ENCODE results near the gene KNSTRN. TPM values are rescaled to one million over a fixed set of nuclear protein-coding genes. Genes with fewer than 3 reads are reported as not detected.

Gene KNSTRN
- total and polyA plus RNA-seq, 2 of the 8 experiments (the other 6 are each of a cell fraction or from before 2014, with no cell fraction given) = 25.1 to 79.4 TPM

GRCh38 chr15:40334541-40334940, 48.0 kb upstream of the KNSTRN start:
- FAIRE-seq = no peak
- TF ChIP-seq CTBP2 (IDR thresholded peaks at IDR 0.05; ENCODE audit: borderline replicate concordance, insufficient read depth, insufficient read length, low read length) (no peak), RXRA (IDR thresholded peaks at IDR 0.05; ENCODE audit: insufficient read depth, low read depth, low read length) (no peak), CHD1 (IDR thresholded peaks at IDR 0.05; ENCODE audit: low read depth, low read length) (no peak), YY1 (IDR thresholded peaks at IDR 0.05; ENCODE audit: low read depth, low read length) (no peak), USF2 (IDR thresholded peaks at IDR 0.05; ENCODE audit: low read length) (no peak), BCL11A (IDR thresholded peaks at IDR 0.05; ENCODE audit: low read depth in 2 of 2, low read length in 2 of 2) (no peak), BRCA1 (IDR thresholded peaks at IDR 0.05; ENCODE audit: low read depth, low read length) (no peak), JUND (IDR thresholded peaks at IDR 0.05; ENCODE audit: low read length) (no peak), SIRT6 (IDR thresholded peaks at IDR 0.05; ENCODE audit: low read length) (no peak), SIX5 (IDR thresholded peaks at IDR 0.05; ENCODE audit: low read depth, low read length) (no peak), RNF2 (IDR thresholded peaks at IDR 0.05; ENCODE audit: borderline replicate concordance, low read depth, low read length, missing control alignments, poor library complexity, severe bottlenecking) (no peak), ASH2L (IDR thresholded peaks at IDR 0.05; ENCODE audit: low read length) (no peak)

More at GRCh38 chr15:40334541-40334940, 48.0 kb upstream of the KNSTRN start:
- Histone ChIP-seq H3K9ac (replicated peaks in 1 of 4; ENCODE audit: extremely low read depth in 1 of 4, low read depth in 3 of 4, low read length in 3 of 4) (no peak overlapping the region), H3K4ac (replicated peaks; ENCODE audit: insufficient read length, low read depth, low read length) (no peak overlapping the region), H4K8ac (ENCODE audit: extremely low read depth, insufficient read depth, low read length) (no peak overlapping the region; the same call in 1 of the 2 replicates), H4K91ac (replicated peaks; ENCODE audit: insufficient read length, low read length) (peak overlapping the region; percentile 41), H2BK5ac (ENCODE audit: low read depth, low read length) (peak overlapping the region; percentile 44; the same call in 1 of the 2 replicates), H3K27me3 (replicated peaks in 1 of 4; ENCODE audit: control insufficient read depth in 3 of 4, extremely low read depth in 1 of 4, insufficient read depth in 3 of 4, low read length in 3 of 4) (peaks cover 0 to 4% (median under 1%) of the 10 kb centered on the region in 4 experiments; a peak in 1 of 7 replicates), H3K4me2 (ENCODE audit: insufficient read depth in 1 of 2, low read depth in 2 of 2, low read length in 2 of 2) (no peak overlapping the region), H3K79me2 (ENCODE audit: control insufficient read depth in 1 of 2, insufficient read depth in 2 of 2, low read length in 2 of 2) (no peaks in the 10 kb centered on the region), H2BK15ac (ENCODE audit: low read length) (peak overlapping the region; percentile 97), H3K79me1 (ENCODE audit: low read depth, low read length) (no peaks in the 10 kb centered on the region), H3K18ac (ENCODE audit: extremely low read depth, low read length) (no peak overlapping the region; the same call in 1 of the 2 replicates), H2AFZ (ENCODE audit: low read length) (no peak overlapping the region), H3K56ac (replicated peaks; ENCODE audit: insufficient read length, low read depth, low read length) (no peak overlapping the region), H3K36me3 (ENCODE audit: control insufficient read depth in 2 of 4, insufficient read depth in 4 of 4, low read length in 3 of 4) (peaks cover 0 to 2% (median 0%) of the 10 kb centered on the region in 4 experiments; a peak in 3 of 8 replicates), H3K27ac (ENCODE audit: low read depth, low read length) (no peak overlapping the region), H2AK5ac (ENCODE audit: low read depth, low read length) (no peak overlapping the region), H3K23ac (ENCODE audit: insufficient read length) (no peak overlapping the region), H3K4me1 (replicated peaks in 1 of 4; ENCODE audit: control insufficient read depth in 3 of 4, insufficient read depth in 4 of 4, low read length in 3 of 4) (peaks cover 0 to 31% (median 18%) of the 10 kb centered on the region in 4 experiments; a peak in 6 of 7 replicates), H3K23me2 (ENCODE audit: low read depth, low read length) (no peaks in the 10 kb centered on the region; the same call in 1 of the 2 replicates), H2BK120ac (replicated peaks; ENCODE audit: low read depth, low read length) (no peak overlapping the region), H3K4me3 (ENCODE audit: extremely low read depth in 1 of 4, insufficient read depth in 2 of 4, low read depth in 3 of 4, low read length in 4 of 4) (no peak overlapping the region), H3K9me3 (ENCODE audit: insufficient read depth in 2 of 2, low read depth in 1 of 2, low read length in 1 of 2) (no peaks in the 10 kb centered on the region), H4K5ac (ENCODE audit: insufficient read length, low read depth, low read length) (no peak overlapping the region), H4K20me1 (replicated peaks in 1 of 2; ENCODE audit: control insufficient read depth in 1 of 2, insufficient read depth in 2 of 2, low read length in 2 of 2) (no peaks in the 10 kb centered on the region), H2BK12ac (ENCODE audit: low read depth, low read length) (peak overlapping the region; percentile 96; the same call in 1 of the 2 replicates), H3K14ac (ENCODE audit: insufficient read length) (no peak overlapping the region), H2BK20ac (ENCODE audit: low read length) (0 out of 2 replicates have a peak overlapping the region, but pooled peaks have one; percentile 61)
- ChIA-PET CTCF (ENCODE audit: partially characterized antibody) (interaction anchor here (0.5 to 27.4 kb wide), 12 partner anchors 7 to 544 kb away, joined by 3 to 584 read pairs (median 106); partner anchors contain the start of genes ANKRD63, BMF, DISP2 and INAFM2), POLR2A (ENCODE audit: partially characterized antibody) (interaction anchor here (0.7 to 8.1 kb wide), 4 partner anchors 7 to 41 kb away, joined by 3 to 66 read pairs (median 4); no protein-coding TSS in a partner anchor)
- WGBS, 2 experiments (ENCODE audit: extremely low coverage in 1 of 2, insufficient coverage in 1 of 2, insufficient read length in 1 of 2, insufficient replicate concordance in 2 of 2, low coverage in 1 of 2, low lambda C conversion rate in 2 of 2, missing lambda C conversion rate in 1 of 2) = 88% methylated on average over 3 of the region's 3 CpGs; no CpG with 5 or more reads in 1 of the 2 experiments
- DNase-seq (ENCODE audit: low read depth in 1 of 2, low spot score in 2 of 2) = no peak

Measured in H1 (cell line).